ENCODE data around the gene PNPO.

- TF ChIP-seq, protein P1, sequence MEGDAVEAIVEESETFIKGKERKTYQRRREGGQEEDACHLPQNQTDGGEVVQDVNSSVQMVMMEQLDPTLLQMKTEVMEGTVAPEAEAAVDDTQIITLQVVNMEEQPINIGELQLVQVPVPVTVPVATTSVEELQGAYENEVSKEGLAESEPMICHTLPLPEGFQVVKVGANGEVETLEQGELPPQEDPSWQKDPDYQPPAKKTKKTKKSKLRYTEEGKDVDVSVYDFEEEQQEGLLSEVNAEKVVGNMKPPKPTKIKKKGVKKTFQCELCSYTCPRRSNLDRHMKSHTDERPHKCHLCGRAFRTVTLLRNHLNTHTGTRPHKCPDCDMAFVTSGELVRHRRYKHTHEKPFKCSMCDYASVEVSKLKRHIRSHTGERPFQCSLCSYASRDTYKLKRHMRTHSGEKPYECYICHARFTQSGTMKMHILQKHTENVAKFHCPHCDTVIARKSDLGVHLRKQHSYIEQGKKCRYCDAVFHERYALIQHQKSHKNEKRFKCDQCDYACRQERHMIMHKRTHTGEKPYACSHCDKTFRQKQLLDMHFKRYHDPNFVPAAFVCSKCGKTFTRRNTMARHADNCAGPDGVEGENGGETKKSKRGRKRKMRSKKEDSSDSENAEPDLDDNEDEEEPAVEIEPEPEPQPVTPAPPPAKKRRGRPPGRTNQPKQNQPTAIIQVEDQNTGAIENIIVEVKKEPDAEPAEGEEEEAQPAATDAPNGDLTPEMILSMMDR (IDR thresholded peaks at IDR 0.05) = no peak
- TF ChIP-seq POLR2AphosphoS5 (IDR thresholded peaks at IDR 0.05) = no peak
- TF ChIP-seq POLR2A (IDR thresholded peaks at IDR 0.05) = no peak
Observed at GRCh38 chr17:47995241-47995935, 54.0 kb downstream of the PNPO start.
